GM19193 (cell line): ENCODE results near the gene STRN4.
A peak's percentile ranks its signal among the peaks of the same experiment; 100 is the strongest.

Experiments
- POLR2A ChIP-seq: IDR thresholded peaks from 4 replicates; pipeline ENCODE4 v1.6.1; 2011; ENCODE audit not compliant: insufficient read depth, insufficient read length; ENCODE audit errors: extremely low read depth

Gene STRN4, protein sequence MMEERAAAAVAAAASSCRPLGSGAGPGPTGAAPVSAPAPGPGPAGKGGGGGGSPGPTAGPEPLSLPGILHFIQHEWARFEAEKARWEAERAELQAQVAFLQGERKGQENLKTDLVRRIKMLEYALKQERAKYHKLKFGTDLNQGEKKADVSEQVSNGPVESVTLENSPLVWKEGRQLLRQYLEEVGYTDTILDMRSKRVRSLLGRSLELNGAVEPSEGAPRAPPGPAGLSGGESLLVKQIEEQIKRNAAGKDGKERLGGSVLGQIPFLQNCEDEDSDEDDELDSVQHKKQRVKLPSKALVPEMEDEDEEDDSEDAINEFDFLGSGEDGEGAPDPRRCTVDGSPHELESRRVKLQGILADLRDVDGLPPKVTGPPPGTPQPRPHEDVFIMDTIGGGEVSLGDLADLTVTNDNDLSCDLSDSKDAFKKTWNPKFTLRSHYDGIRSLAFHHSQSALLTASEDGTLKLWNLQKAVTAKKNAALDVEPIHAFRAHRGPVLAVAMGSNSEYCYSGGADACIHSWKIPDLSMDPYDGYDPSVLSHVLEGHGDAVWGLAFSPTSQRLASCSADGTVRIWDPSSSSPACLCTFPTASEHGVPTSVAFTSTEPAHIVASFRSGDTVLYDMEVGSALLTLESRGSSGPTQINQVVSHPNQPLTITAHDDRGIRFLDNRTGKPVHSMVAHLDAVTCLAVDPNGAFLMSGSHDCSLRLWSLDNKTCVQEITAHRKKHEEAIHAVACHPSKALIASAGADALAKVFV

GRCh38 chr19:46746281-46747057 lies at the start of gene STRN4:
Gene STRN4 (minus strand): TSS chr19:46746450. CDS start chr19:46746430, 20 bp downstream.
- peak; percentile 66 for TF ChIP-seq POLR2A

- TF ChIP-seq POLR2A: no peak
These were observed 45.7 kb upstream of the STRN4 start for GRCh38 chr19:46791944-46792343.

GRCh38 chr19:46789371-46789770 lies 43.1 kb upstream of the STRN4 start:
- no peak for TF ChIP-seq POLR2A

DNA sequence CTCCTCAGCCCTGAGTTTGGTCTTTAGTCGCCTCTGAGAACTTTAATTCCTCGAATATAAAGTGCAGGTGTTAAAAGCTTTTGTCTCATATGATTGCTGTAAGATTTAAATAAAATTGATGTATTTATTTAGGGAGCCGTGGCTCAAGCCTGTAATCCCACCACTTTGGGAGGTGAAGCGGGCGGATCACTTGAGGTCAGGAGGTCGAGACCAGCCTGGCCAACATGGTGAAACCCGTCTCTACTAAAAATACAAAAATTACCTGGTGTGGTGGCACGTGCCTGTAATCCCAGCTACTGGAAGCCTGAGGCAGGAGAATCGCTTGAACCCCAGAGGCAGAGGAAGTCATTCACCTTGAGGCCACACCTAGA lies 42.7 kb upstream of the STRN4 start:
- TF ChIP-seq POLR2A: no peak

DNA sequence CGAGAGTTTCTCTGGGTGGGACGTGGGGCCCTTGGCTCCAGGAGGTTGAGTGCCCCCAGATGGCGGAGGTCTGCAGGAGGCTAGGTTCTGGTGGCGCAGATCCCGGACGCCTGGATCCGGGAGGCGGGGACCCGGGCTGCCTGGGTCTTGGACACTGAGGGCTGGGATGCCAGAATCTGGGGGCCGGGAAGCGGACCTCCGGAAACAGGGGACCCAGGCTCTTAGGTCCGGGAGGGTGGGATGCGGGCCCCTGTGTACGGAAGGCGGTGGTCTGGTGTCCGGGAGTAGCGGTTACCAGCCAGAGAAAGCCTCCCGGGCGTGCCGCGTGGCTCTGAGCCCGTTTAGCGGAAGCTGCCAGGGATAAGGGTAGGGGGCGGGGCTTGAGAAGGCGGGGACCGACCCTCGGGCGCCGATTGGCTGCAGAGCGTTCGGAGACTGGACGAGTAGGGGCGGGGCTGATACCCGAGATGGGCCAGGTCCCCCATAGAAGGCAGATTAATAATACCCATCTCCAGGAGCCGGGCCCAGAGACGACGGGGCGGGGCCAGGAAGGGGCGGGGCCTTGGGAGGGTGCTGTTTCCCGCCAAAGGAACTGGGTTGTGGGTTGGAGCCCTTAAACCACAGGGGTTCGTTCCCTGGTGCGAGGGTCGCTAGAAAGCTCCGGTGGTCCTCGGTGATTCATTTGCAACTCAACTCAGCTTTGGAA lies 42.2 kb upstream of the STRN4 start, which contains the start of gene SLC1A5:
SLC1A5 (minus strand) TSS at position 333 of the 706 bp plus-strand sequence. CDS start 629 bp downstream, outside the sequence.
- TF ChIP-seq POLR2A: peak; percentile 100

- no peak for TF ChIP-seq POLR2A
These were observed 41.3 kb upstream of the STRN4 start for GRCh38 chr19:46787331-46788261.

DNA sequence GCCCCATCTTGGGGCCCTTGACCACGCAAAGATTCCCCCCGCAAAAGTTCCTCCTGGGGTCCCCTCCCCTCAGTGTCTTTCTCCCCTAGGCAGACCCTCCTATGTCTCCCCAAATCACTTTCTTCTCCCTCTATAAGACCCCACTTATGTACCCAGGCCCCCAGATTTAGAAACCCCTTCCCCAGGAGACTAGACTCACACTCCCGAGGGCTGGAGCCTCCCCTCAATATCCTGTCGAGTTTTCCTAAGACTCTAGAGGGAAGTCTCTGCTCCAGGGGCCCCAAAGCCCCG lies 40.7 kb upstream of the STRN4 start:
- no peak for TF ChIP-seq POLR2A

- TF ChIP-seq POLR2A: peak; percentile 55
These were observed 40.2 kb upstream of the STRN4 start for GRCh38 chr19:46786236-46787039.

DNA sequence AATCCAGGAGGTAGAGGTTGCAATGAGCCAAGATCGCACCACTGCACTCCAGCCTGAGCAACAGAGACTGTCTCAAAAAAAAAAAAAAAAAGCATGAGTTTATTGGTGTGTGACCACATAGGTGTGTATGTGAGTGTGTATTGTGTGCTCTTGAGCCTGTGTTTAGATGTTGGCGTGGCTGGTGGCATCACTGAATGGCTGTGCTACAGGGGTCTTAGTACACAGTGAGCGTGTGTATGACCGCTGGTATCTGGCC lies 39.7 kb upstream of the STRN4 start:
- TF ChIP-seq POLR2A: no peak

GRCh38 chr19:46785054-46785979 lies 39.1 kb upstream of the STRN4 start:
- TF ChIP-seq POLR2A: no peak

GRCh38 chr19:46784262-46785053 lies 38.2 kb upstream of the STRN4 start:
- TF ChIP-seq POLR2A: peak; percentile 52
